GM23338 (cell line): ENCODE results near the gene RYR3.

Experiments used
- CREB1 ChIP-seq: fragments of 250-450 bp; sonication (Bioruptor Pico); IDR thresholded peaks from 2 replicates; pipeline ENCODE4 v1.5.0; 2020; ENCODE audit warnings: low read depth, mild to moderate bottlenecking, moderate library complexity
- CTCF ChIP-seq, 2 experiments: fragments of 200-600 bp in 1 of 2; sonication (generic) in 1 of 2; conservative IDR thresholded peaks; 2 replicates each; pipeline versions ENCODE4 v1.5.1 to v1.6.1; 2016 to 2017; ENCODE audit warnings: antibody characterized with exemption in 2 of 2, low read depth in 2 of 2, mild to moderate bottlenecking in 2 of 2, moderate library complexity in 1 of 2
- EZH2 ChIP-seq: fragments of 200-600 bp; sonication (generic); IDR thresholded peaks from one replicate; pipeline ENCODE4 v1.8.0; 2017; ENCODE audit warnings: antibody characterized with exemption, mild to moderate bottlenecking, low read depth; ENCODE audit not compliant: unreplicated experiment
- EZH2phosphoT487 ChIP-seq: fragments of 200-600 bp; sonication (generic); IDR thresholded peaks from one replicate; pipeline ENCODE4 v1.8.1; 2018; ENCODE audit warnings: antibody characterized with exemption; ENCODE audit not compliant: unreplicated experiment
- POLR2AphosphoS5 ChIP-seq: IDR thresholded peaks from 2 replicates; pipeline ENCODE4 v1.6.1; 2016; ENCODE audit warnings: antibody characterized with exemption, low read depth

- 0 out of 4 replicates have a peak, but pooled peaks of 1 of the 2 experiments have one; percentile 2 for TF ChIP-seq CTCF (conservative IDR thresholded peaks at IDR 0.05; ENCODE audit: low read depth in 2 of 2)
- no peak for TF ChIP-seq EZH2
- no peak for TF ChIP-seq POLR2AphosphoS5
- no peak for TF ChIP-seq EZH2phosphoT487
- no peak for TF ChIP-seq CREB1 (CRISPR knock-in tag)
Observed at GRCh38 chr15:33430577-33430976, 119.8 kb downstream of the RYR3 start.
